Activated CD4-positive, CD25-positive, alpha-beta regulatory T cell (primary cell): ENCODE measurements around the gene DGKZ.
A peak's percentile ranks its signal among the peaks of the same experiment; 100 is the strongest.

ENCODE experiments used
- DNase-seq, 4 experiments: peaks; one replicate each; lab custom pipeline; 2025; lab: John Stamatoyannopoulos, UW

DGKZ gene

GRCh38 chr11:46327829-46328228 is 19.4 kb upstream of the DGKZ start:
- no peak for DNase-seq

GRCh38 chr11:46330154-46330553 is 17.1 kb upstream of the DGKZ start:
- no peak for DNase-seq

- no peak for DNase-seq
These were observed 16.5 kb upstream of the DGKZ start for GRCh38 chr11:46330563-46331281.

- no peak for DNase-seq
These were observed 15.8 kb upstream of the DGKZ start for GRCh38 chr11:46331282-46331984.

GRCh38 chr11:46332093-46332567 is 15.1 kb upstream of the DGKZ start:
- DNase-seq, result no peak

- peak in 1 of 4 experiments; percentile 24 for DNase-seq
These were observed 14.5 kb upstream of the DGKZ start for GRCh38 chr11:46332568-46333393.

- no peak for DNase-seq
These were observed 13.8 kb upstream of the DGKZ start for GRCh38 chr11:46333394-46333947.

- no peak for DNase-seq
These were observed 13.1 kb upstream of the DGKZ start for GRCh38 chr11:46334211-46334610.

- DNase-seq, result no peak
These were observed 12.0 kb upstream of the DGKZ start for GRCh38 chr11:46335271-46335670.

- no peak for DNase-seq
These were observed 11.2 kb upstream of the DGKZ start for GRCh38 chr11:46335890-46336562.

- DNase-seq, result no peak
These were observed 10.6 kb upstream of the DGKZ start for GRCh38 chr11:46336563-46337180.

GRCh38 chr11:46337626-46338345 is 9.5 kb upstream of the DGKZ start:
- DNase-seq, result no peak

GRCh38 chr11:46338636-46338987 is 8.7 kb upstream of the DGKZ start:
- no peak for DNase-seq

GRCh38 chr11:46338988-46339666 is 8.1 kb upstream of the DGKZ start:
- DNase-seq, result no peak

GRCh38 chr11:46339816-46340215 is 7.4 kb upstream of the DGKZ start:
- no peak for DNase-seq

GRCh38 chr11:46341454-46341853 is 5.8 kb upstream of the DGKZ start:
- no peak for DNase-seq

GRCh38 chr11:46342239-46342638 is 5.0 kb upstream of the DGKZ start:
- DNase-seq, result no peak

GRCh38 chr11:46343520-46343919 is 3.7 kb upstream of the DGKZ start:
- no peak for DNase-seq

- DNase-seq, result no peak
These were observed 2.1 kb upstream of the DGKZ start for GRCh38 chr11:46345131-46345597.

- no peak for DNase-seq
These were observed 1.3 kb upstream of the DGKZ start for GRCh38 chr11:46345881-46346484.
